Transverse colon (tissue), 4 donors: ENCODE measurements around the gene ITPKA. TPM values are rescaled to one million over a fixed set of nuclear protein-coding genes. Genes with fewer than 3 reads are reported as not detected.

Source experiments
- DNase-seq: peaks from one replicate; pipeline ENCODE4 v3.0.0-alpha.2; 2019
- H3K27ac ChIP-seq, 4 donors: fragments of 200-600 bp; sonication (generic); 2 replicates each; pipeline ENCODE4 v1.5.1; 2016 to 2018; ENCODE audit warnings: inconsistent platforms in 4 of 4
- H3K27me3 ChIP-seq: fragments of 200-600 bp; sonication (generic); 2 replicates; pipeline ENCODE4 v1.5.1; 2017; ENCODE audit warnings: inconsistent platforms
- H3K36me3 ChIP-seq, 4 donors: fragments of 200-600 bp; sonication (generic); 2 replicates each; pipeline ENCODE4 v1.5.1; 2017 to 2019; ENCODE audit warnings: inconsistent platforms in 4 of 4
- H3K4me1 ChIP-seq, 4 donors: fragments of 200-600 bp; sonication (generic); 2 replicates each; pipeline ENCODE4 v1.5.1; 2017 to 2020; ENCODE audit warnings: inconsistent platforms in 4 of 4
- H3K4me3 ChIP-seq, 4 donors: fragments of 200-600 bp; sonication (generic); 1 replicate in 1 of 4; 2 replicates in 3 of 4; pipeline versions ENCODE4 v1.5.1 to v1.6.1; 2017 to 2019; ENCODE audit warnings: inconsistent platforms in 4 of 4
- H3K9me3 ChIP-seq, 2 donors: fragments of 200-600 bp; sonication (generic); 2 replicates each; pipeline ENCODE4 v1.5.1; 2017 to 2019; ENCODE audit warnings: inconsistent platforms in 2 of 2
- CTCF ChIP-seq, 5 experiments: fragments of 200-600 bp in 3 of 5; fragments of 450-650 bp in 2 of 5; sonication (generic) in 3 of 5; IDR thresholded peaks; 1 replicate in 2 of 5; 2 replicates in 3 of 5; pipeline ENCODE4 v1.5.1; 2016 to 2017; ENCODE audit warnings: antibody characterized with exemption in 5 of 5, inconsistent platforms in 3 of 5, mild to moderate bottlenecking in 2 of 5, moderate library complexity in 1 of 5
- EP300 ChIP-seq: sonication (generic); formaldehyde crosslinking; IDR thresholded peaks from one replicate; pipeline ENCODE4 v1.6.1; 2017; ENCODE audit warnings: antibody characterized with exemption, low read depth
- POLR2A ChIP-seq: fragments of 450-650 bp; IDR thresholded peaks from one replicate; pipeline ENCODE4 v1.6.1; 2016; ENCODE audit warnings: antibody characterized with exemption, mild to moderate bottlenecking, moderate library complexity
- POLR2AphosphoS5 ChIP-seq, 3 donors: sonication (generic); formaldehyde crosslinking; IDR thresholded peaks; one replicate each; pipeline ENCODE4 v1.6.1; 2016; ENCODE audit warnings: antibody characterized with exemption in 3 of 3
- WGBS, 2 donors: methylation state at CpG; one replicate each; pipeline ENCODE4 v1.1.5; 2018; ENCODE audit warnings: low coverage in 1 of 2; 5-methylcytosine and 5-hydroxymethylcytosine counted together
- in situ Hi-C, 4 donors: fragments of 200-750 bp; cut with MboI; loops; one replicate each; pipeline versions ENCODE4 v1.15.0 to v1.15.1; 2017; ENCODE audit warnings: low sequenced_read_pairs in 3 of 4, low pct_ligation_motif_present in 1 of 4, low pct_unique_long_range_greater_than_20kb in 1 of 4
- intact Hi-C: fragments of 100-400 bp; cut with DNase I; formaldehyde crosslinking; loops from one replicate; pipeline ENCODE4 v1.15.1; 2023; ENCODE audit warnings: low total_unique reads
- total RNA-seq, 4 donors: library from RNA; depleted of rRNA; stranded (reverse); fragments of >200 nt; gene quantifications; one replicate each; pipeline ENCODE4 v1.1.0, GENCODE V29; 2016

Gene ITPKA
- total RNA-seq = 100 to 1,000 TPM in 3 of 4 donors, 10 to 100 TPM in 1; 57.6 to 161 (median 116) TPM

DNA sequence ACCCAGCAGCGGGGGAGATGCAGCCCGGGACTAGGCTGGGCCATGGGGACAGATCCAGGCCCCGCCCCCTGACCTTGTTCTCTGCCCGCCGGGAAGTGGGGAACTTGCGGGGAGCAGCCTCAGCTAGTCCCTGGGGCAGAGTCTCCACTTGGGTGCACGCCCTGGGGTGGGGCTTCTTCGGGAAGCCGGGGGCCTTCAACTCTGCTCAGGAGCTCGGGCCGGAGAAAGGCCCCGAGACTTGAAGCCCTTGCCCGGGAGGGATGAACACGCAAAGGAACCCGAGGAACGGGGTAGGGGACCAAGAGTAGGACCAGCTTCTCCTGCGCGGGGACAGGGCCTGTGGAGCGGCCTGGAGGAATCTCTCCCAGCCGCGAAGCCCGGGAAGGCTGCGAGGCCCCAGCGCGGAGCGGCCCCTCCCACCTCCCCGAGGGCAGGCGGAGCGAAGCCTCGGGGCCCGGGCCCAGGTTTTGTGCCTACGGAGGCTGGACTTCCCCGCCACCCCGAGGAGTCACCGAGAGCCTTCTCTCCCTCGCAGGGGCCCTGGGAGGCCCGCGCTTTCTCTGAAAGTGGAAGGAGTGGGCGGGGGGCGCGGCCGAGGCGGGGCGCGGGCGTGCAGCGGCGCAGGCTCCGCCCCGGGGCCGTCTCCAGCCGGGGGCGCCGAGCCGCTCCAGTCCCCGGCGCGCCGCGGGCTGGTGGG lies at the start of gene ITPKA:
Gene ITPKA, plus strand, starts transcription at position 670 of the 697 bp plus-strand sequence. CDS start 54 bp downstream, outside the sequence.
- TF ChIP-seq POLR2AphosphoS5 (IDR thresholded peaks at IDR 0.05) (peak in 2 of 3 donors; percentile 14 to 60), CTCF (IDR thresholded peaks at IDR 0.05) (no peak), EP300 (peak; percentile 8), POLR2A (peak; percentile 75)
- peak within 1 kb of the TSS; percentile 81 to 94 (median 90) for H3K27ac ChIP-seq
- no peaks in the 10 kb centered on the region for H3K36me3 ChIP-seq
- H3K9me3 ChIP-seq = no peaks in the 10 kb centered on the region
- DNase-seq = peak; percentile 92
- peaks cover 19% of the 10 kb centered on the region for H3K27me3 ChIP-seq
- 1% methylated on average over 34 of the region's 60 CpGs; no CpG with 5 or more reads in 1 of the 2 donors for WGBS, 2 donors
- in situ Hi-C loops (no loop called here), intact Hi-C loops (no loop called here)
- peak within 1 kb of the TSS; percentile 39 to 63 (median 50) for H3K4me3 ChIP-seq
- H3K4me1 ChIP-seq = peaks cover 13 to 34% (median 32%) of the 10 kb centered on the region in 4 donors

- in situ Hi-C loops (loop anchor here in 1 of 4 donors (25.0 kb wide), 1 partner anchor 92 kb away; the partner anchor contains the start of gene RPAP1), intact Hi-C loops (no loop called here)
- H3K9me3 ChIP-seq = no peaks in the 10 kb centered on the region
- no peak overlapping the region for H3K27ac ChIP-seq
- no peaks in the 10 kb centered on the region for H3K4me1 ChIP-seq
- DNase-seq = no peak
- H3K4me3 ChIP-seq = no peak overlapping the region
- peaks cover 0 to 7% (median 0%) of the 10 kb centered on the region in 4 donors for H3K36me3 ChIP-seq
- H3K27me3 ChIP-seq = no peaks in the 10 kb centered on the region
- TF ChIP-seq EP300 (no peak), POLR2AphosphoS5 (IDR thresholded peaks at IDR 0.05) (no peak), CTCF (IDR thresholded peaks at IDR 0.05) (no peak), POLR2A (no peak)
Observed at GRCh38 chr15:41445399-41445798, 48.3 kb upstream of the ITPKA start.

DNA sequence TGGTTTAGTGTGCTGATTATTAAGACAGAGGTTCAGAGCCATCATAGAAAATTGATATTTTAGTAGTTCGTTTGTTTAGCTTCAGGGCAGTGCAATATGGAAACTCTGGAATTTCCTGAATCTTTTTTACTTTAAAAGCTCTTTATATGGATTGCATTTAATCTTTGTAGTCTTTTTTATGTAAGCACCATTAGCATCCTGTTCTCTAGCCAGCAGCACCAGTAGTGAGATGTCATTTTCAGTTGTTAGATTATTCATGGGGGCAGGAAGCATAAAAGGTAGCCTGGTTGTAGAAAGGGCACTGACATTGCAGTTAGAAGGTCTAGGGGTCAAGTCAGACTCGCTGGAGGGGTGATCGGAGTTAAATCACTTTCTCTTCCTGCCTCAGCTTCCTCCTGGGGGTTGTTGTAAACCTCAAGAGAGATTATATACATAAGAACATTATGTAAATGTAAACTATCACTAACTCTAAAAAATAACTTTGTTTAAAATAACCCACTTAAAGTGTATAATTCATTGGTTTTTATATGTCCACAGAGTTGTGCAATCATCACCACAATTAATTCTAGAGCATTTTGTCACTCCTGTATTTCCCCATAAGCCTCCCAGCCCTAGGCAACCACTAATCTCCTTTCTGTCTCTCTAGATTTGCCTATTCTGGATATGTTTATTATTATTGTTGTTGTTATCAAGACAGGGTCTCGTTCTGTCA lies 31.4 kb upstream of the ITPKA start:
- no peak overlapping the region for H3K27ac ChIP-seq
- in situ Hi-C loops (no loop called here), intact Hi-C loops (no loop called here)
- 75 to 83% methylated on average over 4 of the region's 4 CpGs for WGBS, 2 donors
- peaks cover 0 to 35% (median 8%) of the 10 kb centered on the region in 4 donors for H3K36me3 ChIP-seq
- no peaks in the 10 kb centered on the region for H3K4me1 ChIP-seq
- no peaks in the 10 kb centered on the region for H3K27me3 ChIP-seq
- no peak for DNase-seq
- H3K4me3 ChIP-seq = no peak overlapping the region
- no peaks in the 10 kb centered on the region for H3K9me3 ChIP-seq
- TF ChIP-seq EP300 = no peak
- no peak for TF ChIP-seq POLR2A
- no peak for TF ChIP-seq POLR2AphosphoS5 (IDR thresholded peaks at IDR 0.05)
- TF ChIP-seq CTCF (IDR thresholded peaks at IDR 0.05) = no peak

DNA sequence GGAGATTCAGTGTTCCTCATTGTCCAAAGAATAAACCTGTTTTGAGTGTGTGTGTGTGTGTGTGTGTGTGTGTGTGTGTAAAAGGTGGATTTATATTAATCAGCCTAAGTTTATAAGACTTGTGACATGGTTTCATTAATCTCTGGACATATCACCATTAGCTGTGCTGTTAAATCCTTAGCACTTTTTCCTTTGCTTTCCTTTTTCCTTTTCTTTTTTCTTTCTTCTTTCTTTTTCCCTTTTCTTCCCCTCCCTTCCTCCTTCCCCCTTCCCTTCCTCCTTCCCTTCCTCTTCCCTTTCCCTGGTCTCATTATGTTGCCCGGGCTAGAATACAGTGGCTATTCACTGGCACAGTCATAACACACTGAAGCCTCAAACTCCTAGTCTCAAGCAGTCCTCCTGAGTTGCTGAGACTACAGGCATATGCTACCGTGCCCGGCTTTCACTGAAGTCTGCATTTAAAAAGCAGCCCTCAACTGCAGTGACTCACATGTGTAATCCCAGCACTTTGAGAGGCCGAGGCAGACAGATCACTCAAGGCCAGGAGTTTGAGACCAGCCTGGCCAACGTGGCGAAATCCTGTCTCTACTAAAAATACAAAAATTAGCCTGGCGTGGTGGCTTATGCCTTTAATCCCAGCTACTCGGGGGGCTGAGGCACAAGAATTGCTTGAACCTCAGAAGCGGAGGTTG lies 28.6 kb upstream of the ITPKA start:
- Histone ChIP-seq H3K4me1 (no peaks in the 10 kb centered on the region), H3K9me3 (no peaks in the 10 kb centered on the region), H3K36me3 (peaks cover 0 to 35% (median 3%) of the 10 kb centered on the region in 4 donors), H3K4me3 (no peak overlapping the region), H3K27ac (no peak overlapping the region), H3K27me3 (no peaks in the 10 kb centered on the region)
- in situ Hi-C loops (no loop called here), intact Hi-C loops (no loop called here)
- TF ChIP-seq EP300 (no peak), POLR2A (no peak), CTCF (IDR thresholded peaks at IDR 0.05) (no peak), POLR2AphosphoS5 (IDR thresholded peaks at IDR 0.05) (no peak)
- no peak for DNase-seq
- WGBS, 2 donors = 87 to 93% methylated on average over 3 to 9 of the region's 9 CpGs
